Gastroesophageal sphincter (tissue), 4 donors: Measurements from ENCODE around the gene TEX54. TPM values are rescaled to one million over a fixed set of nuclear protein-coding genes. Genes with fewer than 3 reads are reported as not detected.

Source experiments
- ATAC-seq: fragments of 150-250 bp; one replicate; pipeline ENCODE4 v1.9.1; 2016; ENCODE audit warnings: mild to moderate bottlenecking, moderate library complexity
- H3K27ac ChIP-seq, 4 donors: fragments of 200-600 bp; sonication (generic) in 3 of 4; 1 replicate in 3 of 4; 2 replicates in 1 of 4; pipeline ENCODE4 v1.5.1; 2016 to 2019
- H3K27me3 ChIP-seq: fragments of 200-600 bp; sonication (generic); one replicate; pipeline ENCODE4 v1.5.1; 2019
- H3K36me3 ChIP-seq, 2 donors: fragments of 200-600 bp; sonication (generic); one replicate each; pipeline ENCODE4 v1.5.1; 2019; ENCODE audit warnings: control low read depth in 1 of 2
- H3K4me1 ChIP-seq, 3 donors: fragments of 200-600 bp; sonication (generic); 1 replicate in 2 of 3; 2 replicates in 1 of 3; pipeline ENCODE4 v1.5.1; 2016 to 2019; ENCODE audit warnings: control low read depth in 2 of 3
- H3K4me3 ChIP-seq, 2 donors: fragments of 200-600 bp; sonication (generic); one replicate each; pipeline ENCODE4 v1.5.1; 2019; ENCODE audit warnings: mild to moderate bottlenecking in 1 of 2, moderate library complexity in 1 of 2
- H3K9me3 ChIP-seq, 3 donors: fragments of 200-600 bp; sonication (generic); one replicate each; pipeline ENCODE4 v1.5.1; 2017 to 2019; ENCODE audit warnings: control low read depth in 2 of 3
- EP300 ChIP-seq: sonication (generic); formaldehyde crosslinking; IDR thresholded peaks from one replicate; pipeline ENCODE4 v1.6.1; 2017; ENCODE audit warnings: antibody characterized with exemption, mild to moderate bottlenecking
- POLR2A ChIP-seq, 2 donors: fragments of 450-650 bp; IDR thresholded peaks; one replicate each; pipeline ENCODE4 v1.6.1; 2017; ENCODE audit warnings: antibody characterized with exemption in 2 of 2, mild to moderate bottlenecking in 2 of 2, moderate library complexity in 1 of 2
- POLR2AphosphoS5 ChIP-seq: sonication (generic); formaldehyde crosslinking; IDR thresholded peaks from one replicate; pipeline ENCODE4 v1.6.1; 2017; ENCODE audit warnings: antibody characterized with exemption
- WGBS, 2 donors: methylation state at CpG; one replicate each; pipeline ENCODE4 v1.1.5; 2018; ENCODE audit warnings: low coverage in 1 of 2; 5-methylcytosine and 5-hydroxymethylcytosine counted together
- total RNA-seq, 4 donors: library from RNA; depleted of rRNA; stranded (reverse); fragments of >200 nt; gene quantifications; one replicate each; pipeline ENCODE4 v1.1.0, GENCODE V29; 2016
- TF ChIP-seq, protein P1 (sequence below), 4 experiments: fragments of 200-600 bp in 2 of 4; fragments of 450-650 bp in 2 of 4; sonication (generic) in 1 of 4; IDR thresholded peaks; one replicate each; pipeline ENCODE4 v1.5.1; 2017 to 2019; ENCODE audit warnings: antibody characterized with exemption in 4 of 4, mild to moderate bottlenecking in 2 of 4, moderate library complexity in 2 of 4

TEX54 gene
- total RNA-seq, 4 donors from 2014 or later = not detected

GRCh38 chr11:62816557-62816956 is 16.1 kb downstream of the TEX54 start:
- Histone ChIP-seq H3K27ac (no peak overlapping the region), H3K4me3 (no peak overlapping the region), H3K36me3 (peaks cover 0 to 79% of the 10 kb centered on the region in 2 donors), H3K4me1 (no peaks in the 10 kb centered on the region), H3K27me3 (no peaks in the 10 kb centered on the region), H3K9me3 (no peaks in the 10 kb centered on the region)
- 78 to 80% methylated on average over 6 to 7 of the region's 8 CpGs for WGBS, 2 donors
- ATAC-seq = no peak
- TF ChIP-seq POLR2A (IDR thresholded peaks at IDR 0.05) (no peak), EP300 (no peak), POLR2AphosphoS5 (no peak)
- TF ChIP-seq, protein P1, sequence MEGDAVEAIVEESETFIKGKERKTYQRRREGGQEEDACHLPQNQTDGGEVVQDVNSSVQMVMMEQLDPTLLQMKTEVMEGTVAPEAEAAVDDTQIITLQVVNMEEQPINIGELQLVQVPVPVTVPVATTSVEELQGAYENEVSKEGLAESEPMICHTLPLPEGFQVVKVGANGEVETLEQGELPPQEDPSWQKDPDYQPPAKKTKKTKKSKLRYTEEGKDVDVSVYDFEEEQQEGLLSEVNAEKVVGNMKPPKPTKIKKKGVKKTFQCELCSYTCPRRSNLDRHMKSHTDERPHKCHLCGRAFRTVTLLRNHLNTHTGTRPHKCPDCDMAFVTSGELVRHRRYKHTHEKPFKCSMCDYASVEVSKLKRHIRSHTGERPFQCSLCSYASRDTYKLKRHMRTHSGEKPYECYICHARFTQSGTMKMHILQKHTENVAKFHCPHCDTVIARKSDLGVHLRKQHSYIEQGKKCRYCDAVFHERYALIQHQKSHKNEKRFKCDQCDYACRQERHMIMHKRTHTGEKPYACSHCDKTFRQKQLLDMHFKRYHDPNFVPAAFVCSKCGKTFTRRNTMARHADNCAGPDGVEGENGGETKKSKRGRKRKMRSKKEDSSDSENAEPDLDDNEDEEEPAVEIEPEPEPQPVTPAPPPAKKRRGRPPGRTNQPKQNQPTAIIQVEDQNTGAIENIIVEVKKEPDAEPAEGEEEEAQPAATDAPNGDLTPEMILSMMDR (IDR thresholded peaks at IDR 0.05) = no peak

GRCh38 chr11:62811659-62812058 is 21.0 kb downstream of the TEX54 start:
- no peak for ATAC-seq
- H3K36me3 ChIP-seq = peaks cover 0 to 40% of the 10 kb centered on the region in 2 donors
- no peaks in the 10 kb centered on the region for H3K9me3 ChIP-seq
- WGBS, 2 donors = 63% methylated on average over 2 of the region's 2 CpGs; no CpG with 5 or more reads in 1 of the 2 donors
- no peaks in the 10 kb centered on the region for H3K27me3 ChIP-seq
- no peak overlapping the region for H3K27ac ChIP-seq
- no peak overlapping the region for H3K4me3 ChIP-seq
- peaks cover 0 to 3% (median 0%) of the 10 kb centered on the region in 3 donors for H3K4me1 ChIP-seq
- TF ChIP-seq POLR2AphosphoS5 (no peak), POLR2A (IDR thresholded peaks at IDR 0.05) (no peak), EP300 (no peak)
- TF ChIP-seq, protein P1 (IDR thresholded peaks at IDR 0.05) = no peak

- H3K4me3 ChIP-seq = no peak overlapping the region
- WGBS, 2 donors = 11 to 38% methylated on average over 1 of the region's 1 CpG
- H3K27me3 ChIP-seq = no peaks in the 10 kb centered on the region
- no peak for ATAC-seq
- H3K27ac ChIP-seq = no peak overlapping the region
- TF ChIP-seq, protein P1 (IDR thresholded peaks at IDR 0.05) = no peak
- no peak for TF ChIP-seq POLR2A (IDR thresholded peaks at IDR 0.05)
- TF ChIP-seq POLR2AphosphoS5 = no peak
- no peak for TF ChIP-seq EP300
- peaks cover 0 to 12% (median 6%) of the 10 kb centered on the region in 3 donors for H3K4me1 ChIP-seq
- H3K9me3 ChIP-seq = no peaks in the 10 kb centered on the region
- H3K36me3 ChIP-seq = peaks cover 0 to 33% of the 10 kb centered on the region in 2 donors
Measured at GRCh38 chr11:62810748-62811147, 21.9 kb downstream of the TEX54 start.

DNA sequence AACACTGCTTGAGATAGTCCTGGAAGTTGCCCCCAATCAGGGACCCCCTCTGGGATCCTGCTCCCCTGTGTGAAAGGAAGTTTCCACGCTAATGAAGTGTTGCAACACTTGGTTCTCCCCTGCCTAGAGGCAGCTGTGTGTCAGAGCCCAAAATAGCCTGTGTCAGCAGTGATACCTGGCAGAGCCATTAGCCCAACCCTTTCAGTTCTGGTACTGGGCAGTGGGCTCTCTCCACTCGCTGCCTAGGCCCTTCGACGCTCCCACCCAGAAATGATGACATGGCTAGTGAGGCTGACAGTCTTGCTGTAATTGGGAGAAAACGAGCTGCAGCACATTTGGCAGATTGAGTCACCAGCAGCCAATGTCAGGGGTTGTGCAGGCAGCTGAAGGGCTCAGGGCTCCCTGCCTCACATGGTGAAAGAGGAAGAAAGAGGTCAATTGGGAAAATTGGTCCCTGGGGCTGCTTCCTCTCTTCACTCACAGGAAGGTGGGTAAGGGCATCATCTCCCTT is 26.0 kb downstream of the TEX54 start:
- peak; percentile 21 for ATAC-seq
- Histone ChIP-seq H3K36me3 (peaks cover 0 to 31% of the 10 kb centered on the region in 2 donors), H3K4me1 (peaks cover 0 to 43% (median 13%) of the 10 kb centered on the region in 3 donors), H3K27me3 (no peaks in the 10 kb centered on the region), H3K9me3 (no peaks in the 10 kb centered on the region), H3K27ac (peak overlapping the region; percentile 34 to 98 (median 96)), H3K4me3 (no peak overlapping the region)
- TF ChIP-seq POLR2A (IDR thresholded peaks at IDR 0.05) (no peak), POLR2AphosphoS5 (no peak), EP300 (no peak)
- TF ChIP-seq, protein P1 (IDR thresholded peaks at IDR 0.05) = no peak
- WGBS, 2 donors = 57% methylated on average over 1 of the region's 5 CpGs; no CpG with 5 or more reads in 1 of the 2 donors

- no peak for ATAC-seq
- Histone ChIP-seq H3K36me3 (peaks cover 0 to 38% of the 10 kb centered on the region in 2 donors), H3K27ac (peak overlapping the region; percentile 34 to 98 (median 96)), H3K4me3 (peak overlapping the region; percentile 77 to 99), H3K9me3 (no peaks in the 10 kb centered on the region), H3K4me1 (peaks cover 0 to 43% (median 13%) of the 10 kb centered on the region in 3 donors), H3K27me3 (no peaks in the 10 kb centered on the region)
- 9 to 44% methylated on average over 3 to 9 of the region's 12 CpGs for WGBS, 2 donors
- no peak for TF ChIP-seq EP300
- TF ChIP-seq, protein P1 (IDR thresholded peaks at IDR 0.05) = no peak
- TF ChIP-seq POLR2AphosphoS5 = no peak
- TF ChIP-seq POLR2A (IDR thresholded peaks at IDR 0.05) = no peak
Measured at GRCh38 chr11:62805961-62806441, 26.6 kb downstream of the TEX54 start.
